Uterus (tissue), 4 donors: Measurements from ENCODE around the gene POU2AF3. TPM values are rescaled to one million over a fixed set of nuclear protein-coding genes. Genes with fewer than 3 reads are reported as not detected.

Source experiments
- DNase-seq, 2 donors: peaks; one replicate each; pipeline ENCODE4 v3.0.0-alpha.2; 2019 to 2020
- H3K27ac ChIP-seq, 2 donors: fragments of 200-600 bp; sonication (generic); 1 replicate in 1 of 2; 2 replicates in 1 of 2; pipeline ENCODE4 v1.5.1; 2016 to 2018
- H3K27me3 ChIP-seq, 2 donors: fragments of 200-600 bp; sonication (generic); one replicate each; pipeline ENCODE4 v1.5.1; 2018 to 2019; ENCODE audit warnings: control low read depth in 1 of 2
- H3K36me3 ChIP-seq, 2 donors: fragments of 200-600 bp; sonication (generic); one replicate each; pipeline ENCODE4 v1.5.1; 2019; ENCODE audit warnings: control low read depth in 1 of 2
- H3K4me1 ChIP-seq, 2 donors: fragments of 200-600 bp; sonication (generic); one replicate each; pipeline ENCODE4 v1.5.1; 2018 to 2019; ENCODE audit warnings: control low read depth in 1 of 2
- H3K4me3 ChIP-seq, 2 donors: fragments of 200-600 bp; sonication (generic); 1 replicate in 1 of 2; 2 replicates in 1 of 2; pipeline ENCODE4 v1.5.1; 2018 to 2019; ENCODE audit warnings: mild to moderate bottlenecking in 1 of 2
- H3K9me3 ChIP-seq, 2 donors: fragments of 200-600 bp; sonication (generic); one replicate each; pipeline ENCODE4 v1.5.1; 2019; ENCODE audit warnings: control low read depth in 1 of 2
- CTCF ChIP-seq, 4 experiments: fragments of 200-600 bp in 2 of 4; fragments of 450-650 bp in 2 of 4; sonication (generic) in 2 of 4; IDR thresholded peaks; one replicate each; pipeline ENCODE4 v1.5.1; 2016 to 2019; ENCODE audit warnings: antibody characterized with exemption in 4 of 4, mild to moderate bottlenecking in 2 of 4, moderate library complexity in 1 of 4
- POLR2A ChIP-seq, 2 donors: fragments of 450-650 bp; IDR thresholded peaks; one replicate each; pipeline ENCODE4 v1.6.1; 2016; ENCODE audit warnings: antibody characterized with exemption in 2 of 2, mild to moderate bottlenecking in 1 of 2, moderate library complexity in 1 of 2
- intact Hi-C: fragments of 100-400 bp; cut with DNase I; formaldehyde crosslinking; loops from one replicate; pipeline ENCODE4 v1.15.1; 2023; ENCODE audit warnings: low total_unique reads
- total RNA-seq, 4 donors: library from RNA; depleted of rRNA in 3 of 4; stranded (reverse); fragments of >200 nt in 3 of 4; gene quantifications; one replicate each; pipeline versions ENCODE4 v1.1.0 to v1.2.4, GENCODE V29; 2014 to 2023
- donor health status: DM: yes; HTN: yes; CAD: no.

POU2AF3 gene
- total RNA-seq, 4 donors from 2014 or later: 0.97 to 13.2 (median 6.2) TPM

DNA sequence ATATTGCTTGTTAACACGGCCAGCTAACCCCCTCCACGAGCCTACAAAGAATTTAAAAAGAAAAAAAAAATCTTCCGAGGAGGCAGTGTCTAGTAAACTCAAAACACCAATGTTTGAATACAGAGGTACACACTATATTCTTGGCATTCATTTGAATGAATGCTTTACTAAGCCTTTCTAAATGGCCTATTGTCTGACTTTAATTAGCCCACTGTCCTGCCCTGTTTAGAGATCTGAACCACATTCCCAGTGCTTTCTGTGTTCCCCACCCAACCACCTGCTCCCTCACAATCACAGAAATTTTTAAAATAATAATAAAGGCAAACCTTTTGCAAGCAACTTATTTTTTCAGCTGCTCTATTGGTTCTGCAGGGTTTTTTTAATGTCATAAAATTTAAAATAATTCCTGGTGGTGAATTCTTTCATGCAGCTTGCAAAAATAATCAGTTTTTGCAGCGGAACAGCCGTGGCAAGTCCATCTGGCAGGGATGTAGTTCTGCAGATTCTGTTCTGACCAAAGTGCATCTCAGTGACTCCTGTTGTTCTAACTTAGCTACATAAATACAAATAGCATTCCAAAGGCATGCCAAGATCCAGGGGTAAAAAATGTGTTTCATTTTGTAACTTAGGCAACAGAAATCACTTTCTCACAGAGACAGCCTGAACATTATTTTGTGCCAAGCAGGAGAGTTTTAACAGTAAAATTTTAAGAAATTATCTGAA is 29.0 kb upstream of the POU2AF3 start:
- DNase-seq: no peak
- no peaks in the 10 kb centered on the region for H3K4me1 ChIP-seq
- intact Hi-C loops: no loop called here
- no peak overlapping the region for H3K4me3 ChIP-seq
- no peak overlapping the region for H3K27ac ChIP-seq
- no peaks in the 10 kb centered on the region for H3K9me3 ChIP-seq
- H3K27me3 ChIP-seq: no peaks in the 10 kb centered on the region
- no peaks in the 10 kb centered on the region for H3K36me3 ChIP-seq
- TF ChIP-seq CTCF (IDR thresholded peaks at IDR 0.05): no peak
- TF ChIP-seq POLR2A (IDR thresholded peaks at IDR 0.05): no peak

- intact Hi-C loops: no loop called here
- Histone ChIP-seq H3K36me3 (no peaks in the 10 kb centered on the region), H3K27me3 (no peaks in the 10 kb centered on the region), H3K4me1 (no peaks in the 10 kb centered on the region), H3K9me3 (no peaks in the 10 kb centered on the region), H3K27ac (no peak overlapping the region), H3K4me3 (no peak overlapping the region)
- TF ChIP-seq POLR2A (IDR thresholded peaks at IDR 0.05) (no peak), CTCF (IDR thresholded peaks at IDR 0.05) (no peak)
- DNase-seq: no peak
Measured at GRCh38 chr11:111272420-111272819, 25.9 kb upstream of the POU2AF3 start.

DNA sequence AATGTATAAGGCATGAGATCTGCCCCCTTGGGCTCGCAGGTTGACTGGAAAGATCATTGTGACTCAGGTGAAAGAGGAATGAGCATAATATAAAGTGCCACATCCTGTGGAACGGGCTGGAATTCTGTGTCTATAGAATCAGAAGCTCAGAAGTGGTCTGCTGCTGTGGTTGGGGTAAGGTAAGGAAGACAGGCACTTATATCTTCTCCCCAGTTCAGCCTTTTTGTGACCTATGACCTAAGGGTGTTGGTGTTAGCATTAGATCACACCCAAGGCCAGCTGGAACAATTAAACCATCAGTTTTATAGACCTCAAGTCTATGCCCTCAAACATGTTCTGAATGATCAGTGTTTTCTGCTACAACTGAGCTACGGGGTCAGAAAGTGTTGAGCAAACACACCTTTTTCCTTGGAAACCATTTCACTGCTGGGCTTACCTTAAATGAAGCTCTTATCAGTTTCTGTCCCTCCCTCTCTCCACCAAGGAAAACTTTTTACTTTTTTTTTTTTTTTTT is 15.7 kb upstream of the POU2AF3 start:
- no peak for DNase-seq
- Histone ChIP-seq H3K4me3 (no peak overlapping the region), H3K36me3 (no peaks in the 10 kb centered on the region), H3K27ac (no peak overlapping the region), H3K4me1 (no peaks in the 10 kb centered on the region), H3K9me3 (no peaks in the 10 kb centered on the region), H3K27me3 (no peaks in the 10 kb centered on the region)
- no peak for TF ChIP-seq CTCF (IDR thresholded peaks at IDR 0.05)
- TF ChIP-seq POLR2A (IDR thresholded peaks at IDR 0.05): no peak
- intact Hi-C loops: loop anchor here (5.0 kb wide), 1 partner anchor 165 kb away; no protein-coding TSS in a partner anchor

GRCh38 chr11:111283945-111284481 is 14.3 kb upstream of the POU2AF3 start:
- no peaks in the 10 kb centered on the region for H3K36me3 ChIP-seq
- H3K4me3 ChIP-seq: no peak overlapping the region
- H3K27ac ChIP-seq: no peak overlapping the region
- no peaks in the 10 kb centered on the region for H3K27me3 ChIP-seq
- TF ChIP-seq POLR2A (IDR thresholded peaks at IDR 0.05) (no peak), CTCF (IDR thresholded peaks at IDR 0.05) (no peak)
- DNase-seq: no peak
- no peaks in the 10 kb centered on the region for H3K9me3 ChIP-seq
- intact Hi-C loops: loop anchor here (5.0 kb wide), 1 partner anchor 163 kb away; no protein-coding TSS in a partner anchor
- no peaks in the 10 kb centered on the region for H3K4me1 ChIP-seq
